Nephron (organoid): ENCODE results near the gene DNAJC7.

Experiments
- H3K27ac Mint-ChIP-seq, 3 experiments: 2 replicates each; pipeline ENCODE4 v1.8.0; 2020; ENCODE audit warnings: mixed read lengths in 3 of 3, mild to moderate bottlenecking in 2 of 3, moderate library complexity in 1 of 3
- H3K27me3 Mint-ChIP-seq: 2 replicates; pipeline ENCODE4 v1.8.0; 2021; ENCODE audit warnings: low read depth, mild to moderate bottlenecking, moderate library complexity, mixed read lengths
- H3K36me3 Mint-ChIP-seq: 2 replicates; pipeline ENCODE4 v1.8.0; 2020; ENCODE audit warnings: low read depth, mixed read lengths
- H3K4me1 Mint-ChIP-seq: 2 replicates; pipeline ENCODE4 v1.8.0; 2020; ENCODE audit warnings: mixed read lengths
- H3K4me3 Mint-ChIP-seq, 3 experiments: 2 replicates each; pipeline ENCODE4 v1.8.0; 2020; ENCODE audit warnings: mild to moderate bottlenecking in 3 of 3, mixed read lengths in 3 of 3, moderate library complexity in 2 of 3
- H3K9me3 Mint-ChIP-seq: 2 replicates; pipeline ENCODE4 v1.8.0; 2020; ENCODE audit warnings: mixed read lengths
- CTCF ChIP-seq, 3 experiments: fragments of 200-600 bp; sonication (generic); IDR thresholded peaks; one replicate each; pipeline ENCODE4 v1.5.0; 2021; ENCODE audit warnings: antibody characterized with exemption in 3 of 3; ENCODE audit not compliant: unreplicated experiment in 3 of 3

The DNAJC7 gene

GRCh38 chr17:41974658-41975057, 42.6 kb downstream of the DNAJC7 start:
- peak overlapping the region in 1 of 3 experiments; percentile 46 for H3K27ac Mint-ChIP-seq
- no peaks in the 10 kb centered on the region for H3K9me3 Mint-ChIP-seq
- H3K36me3 Mint-ChIP-seq, result peaks cover 61% of the 10 kb centered on the region
- TF ChIP-seq CTCF (IDR thresholded peaks at IDR 0.05; ENCODE audit: unreplicated experiment in 3 of 3), result no peak
- H3K4me1 Mint-ChIP-seq, result peaks cover 23% of the 10 kb centered on the region
- no peak overlapping the region for H3K4me3 Mint-ChIP-seq
- H3K27me3 Mint-ChIP-seq, result no peaks in the 10 kb centered on the region

GRCh38 chr17:41974031-41974430, 43.2 kb downstream of the DNAJC7 start:
- TF ChIP-seq CTCF (IDR thresholded peaks at IDR 0.05; ENCODE audit: unreplicated experiment in 3 of 3), result no peak
- peaks cover 23% of the 10 kb centered on the region for H3K4me1 Mint-ChIP-seq
- peak overlapping the region in 1 of 3 experiments; percentile 46 for H3K27ac Mint-ChIP-seq
- no peaks in the 10 kb centered on the region for H3K27me3 Mint-ChIP-seq
- H3K36me3 Mint-ChIP-seq, result peaks cover 67% of the 10 kb centered on the region
- no peak overlapping the region for H3K4me3 Mint-ChIP-seq
- H3K9me3 Mint-ChIP-seq, result no peaks in the 10 kb centered on the region

- no peak for TF ChIP-seq CTCF (IDR thresholded peaks at IDR 0.05; ENCODE audit: unreplicated experiment in 3 of 3)
Measured at GRCh38 chr17:41973408-41973811, 43.8 kb downstream of the DNAJC7 start.

GRCh38 chr17:41972571-41973407, 44.5 kb downstream of the DNAJC7 start:
- no peaks in the 10 kb centered on the region for H3K9me3 Mint-ChIP-seq
- no peaks in the 10 kb centered on the region for H3K27me3 Mint-ChIP-seq
- peaks cover 33% of the 10 kb centered on the region for H3K4me1 Mint-ChIP-seq
- peaks cover 70% of the 10 kb centered on the region for H3K36me3 Mint-ChIP-seq
- peak overlapping the region; percentile 44 to 76 (median 59) for H3K27ac Mint-ChIP-seq
- no peak for TF ChIP-seq CTCF (IDR thresholded peaks at IDR 0.05; ENCODE audit: unreplicated experiment in 3 of 3)
- peak overlapping the region in 1 of 3 experiments; percentile 32 for H3K4me3 Mint-ChIP-seq

More at GRCh38 chr17:41973408-41973811, 43.8 kb downstream of the DNAJC7 start:
- H3K4me3 Mint-ChIP-seq, result peak overlapping the region in 1 of 3 experiments; percentile 26
- H3K27ac Mint-ChIP-seq, result peak overlapping the region; percentile 44 to 76 (median 59)
- H3K27me3 Mint-ChIP-seq, result no peaks in the 10 kb centered on the region
- H3K36me3 Mint-ChIP-seq, result peaks cover 69% of the 10 kb centered on the region
- H3K4me1 Mint-ChIP-seq, result peaks cover 28% of the 10 kb centered on the region
- H3K9me3 Mint-ChIP-seq, result no peaks in the 10 kb centered on the region

- Mint-ChIP-seq H3K4me3 (no peak overlapping the region), H3K9me3 (no peaks in the 10 kb centered on the region), H3K27ac (peak overlapping the region; percentile 44 to 70 (median 59)), H3K36me3 (peaks cover 63% of the 10 kb centered on the region), H3K4me1 (peaks cover 34% of the 10 kb centered on the region), H3K27me3 (no peaks in the 10 kb centered on the region)
- TF ChIP-seq CTCF (IDR thresholded peaks at IDR 0.05; ENCODE audit: unreplicated experiment in 3 of 3), result no peak
Measured at GRCh38 chr17:41971721-41972523, 45.3 kb downstream of the DNAJC7 start.
